Measurements from ENCODE around the gene SLC16A3. TPM values are rescaled to one million over a fixed set of nuclear protein-coding genes. Genes with fewer than 3 reads are reported as not detected.

Gene SLC16A3
- total and polyA plus RNA-seq, 10 of the 15 experiments (the other 5 are each of a cell fraction or from before 2014, with no cell fraction given) = 0.10 to 46.5 (median 8.0) TPM

DNA sequence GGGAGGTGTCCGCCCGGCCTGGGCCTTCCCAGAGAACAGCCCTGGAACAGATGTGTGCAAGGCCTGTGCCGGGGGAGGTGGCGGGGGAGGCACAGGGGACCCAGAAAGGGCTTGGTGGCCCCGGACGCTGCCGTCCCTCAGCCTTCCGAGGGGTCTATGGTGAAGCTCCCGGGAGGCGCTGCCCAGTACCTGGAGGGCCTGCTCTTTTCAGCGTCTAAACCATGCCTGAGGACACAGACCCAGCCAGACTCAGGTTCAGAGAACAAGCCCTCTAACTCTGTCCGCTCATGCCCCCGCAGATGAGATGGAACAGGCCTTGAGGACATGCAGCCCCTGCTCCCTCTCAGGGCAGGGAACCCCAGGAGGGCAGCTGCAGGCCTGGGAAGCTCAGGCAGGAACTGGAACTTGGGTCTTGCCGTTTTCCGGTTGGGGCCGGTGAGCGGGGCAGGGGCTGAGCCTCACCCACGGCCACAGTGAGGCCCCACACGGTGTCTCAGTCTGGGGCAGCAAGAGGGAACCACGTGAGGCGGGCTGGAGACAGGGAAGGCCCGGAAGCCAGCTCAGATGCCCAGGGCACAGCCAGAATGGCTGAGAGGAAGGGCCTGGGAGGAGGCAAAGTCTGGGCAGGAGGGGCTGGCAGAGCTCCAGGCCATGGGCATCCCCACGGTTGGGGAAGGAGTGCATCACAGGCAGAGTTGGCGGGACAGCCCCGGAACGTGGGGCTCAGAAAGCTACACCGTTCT is 12.5 kb downstream of the SLC16A3 start (continued):
- TF ChIP-seq ZNF687 (IDR thresholded peaks at IDR 0.05) (peak; percentile 44; the same call in 1 of the 2 replicates), HDGF (IDR thresholded peaks at IDR 0.05) (peak; percentile 38), ZNF622 (IDR thresholded peaks at IDR 0.05) (no peak), GATAD2B (conservative IDR thresholded peaks at IDR 0.05; ENCODE audit: low read depth) (peak; percentile 45; the same call in 1 of the 2 replicates), ZBED1 (IDR thresholded peaks at IDR 0.05; ENCODE audit: borderline replicate concordance) (no peak), NR2F1 (conservative IDR thresholded peaks at IDR 0.05) (0 out of 2 replicates have a peak, but pooled peaks have one; percentile 11), SKIL (IDR thresholded peaks at IDR 0.05; ENCODE audit: low read depth, poor library complexity, severe bottlenecking) (no peak)
